Transverse colon (tissue), 4 donors: ENCODE measurements around the gene PPIG. TPM values are rescaled to one million over a fixed set of nuclear protein-coding genes. Genes with fewer than 3 reads are reported as not detected.
"Not testable (repeated sequence)": the region's sequence is repeated elsewhere in the genome, so short reads cannot be mapped to it uniquely, and the experiment has no call there.

Experiments used
- DNase-seq: peaks from one replicate; pipeline ENCODE4 v3.0.0-alpha.2; 2019
- H3K27ac ChIP-seq, 4 donors: fragments of 200-600 bp; sonication (generic); 2 replicates each; pipeline ENCODE4 v1.5.1; 2016 to 2018; ENCODE audit warnings: inconsistent platforms in 4 of 4
- H3K27me3 ChIP-seq: fragments of 200-600 bp; sonication (generic); 2 replicates; pipeline ENCODE4 v1.5.1; 2017; ENCODE audit warnings: inconsistent platforms
- H3K36me3 ChIP-seq, 4 donors: fragments of 200-600 bp; sonication (generic); 2 replicates each; pipeline ENCODE4 v1.5.1; 2017 to 2019; ENCODE audit warnings: inconsistent platforms in 4 of 4
- H3K4me1 ChIP-seq, 4 donors: fragments of 200-600 bp; sonication (generic); 2 replicates each; pipeline ENCODE4 v1.5.1; 2017 to 2020; ENCODE audit warnings: inconsistent platforms in 4 of 4
- H3K4me3 ChIP-seq, 4 donors: fragments of 200-600 bp; sonication (generic); 1 replicate in 1 of 4; 2 replicates in 3 of 4; pipeline versions ENCODE4 v1.5.1 to v1.6.1; 2017 to 2019; ENCODE audit warnings: inconsistent platforms in 4 of 4
- H3K9me3 ChIP-seq, 2 donors: fragments of 200-600 bp; sonication (generic); 2 replicates each; pipeline ENCODE4 v1.5.1; 2017 to 2019; ENCODE audit warnings: inconsistent platforms in 2 of 2
- CTCF ChIP-seq, 5 experiments: fragments of 200-600 bp in 3 of 5; fragments of 450-650 bp in 2 of 5; sonication (generic) in 3 of 5; IDR thresholded peaks; 1 replicate in 2 of 5; 2 replicates in 3 of 5; pipeline ENCODE4 v1.5.1; 2016 to 2017; ENCODE audit warnings: antibody characterized with exemption in 5 of 5, inconsistent platforms in 3 of 5, mild to moderate bottlenecking in 2 of 5, moderate library complexity in 1 of 5
- EP300 ChIP-seq: sonication (generic); formaldehyde crosslinking; IDR thresholded peaks from one replicate; pipeline ENCODE4 v1.6.1; 2017; ENCODE audit warnings: antibody characterized with exemption, low read depth
- POLR2A ChIP-seq: fragments of 450-650 bp; IDR thresholded peaks from one replicate; pipeline ENCODE4 v1.6.1; 2016; ENCODE audit warnings: antibody characterized with exemption, mild to moderate bottlenecking, moderate library complexity
- POLR2AphosphoS5 ChIP-seq, 3 donors: sonication (generic); formaldehyde crosslinking; IDR thresholded peaks; one replicate each; pipeline ENCODE4 v1.6.1; 2016; ENCODE audit warnings: antibody characterized with exemption in 3 of 3
- WGBS, 2 donors: methylation state at CpG; one replicate each; pipeline ENCODE4 v1.1.5; 2018; ENCODE audit warnings: low coverage in 1 of 2; 5-methylcytosine and 5-hydroxymethylcytosine counted together
- in situ Hi-C, 4 donors: fragments of 200-750 bp; cut with MboI; loops; one replicate each; pipeline versions ENCODE4 v1.15.0 to v1.15.1; 2017; ENCODE audit warnings: low sequenced_read_pairs in 3 of 4, low pct_ligation_motif_present in 1 of 4, low pct_unique_long_range_greater_than_20kb in 1 of 4
- intact Hi-C: fragments of 100-400 bp; cut with DNase I; formaldehyde crosslinking; loops from one replicate; pipeline ENCODE4 v1.15.1; 2023; ENCODE audit warnings: low total_unique reads
- total RNA-seq, 4 donors: library from RNA; depleted of rRNA; stranded (reverse); fragments of >200 nt; gene quantifications; one replicate each; pipeline ENCODE4 v1.1.0, GENCODE V29; 2016

The PPIG gene
- total RNA-seq, 4 donors from 2014 or later, result 25.9 to 55.7 (median 44.4) TPM

GRCh38 chr2:169546756-169547155 lies 37.4 kb upstream of the PPIG start:
- Histone ChIP-seq H3K4me3 (no peak overlapping the region), H3K27me3 (no peaks in the 10 kb centered on the region), H3K4me1 (no peaks in the 10 kb centered on the region), H3K36me3 (peaks cover 0 to 46% (median 2%) of the 10 kb centered on the region in 4 donors), H3K9me3 (no peaks in the 10 kb centered on the region), H3K27ac (no peak overlapping the region)
- intact Hi-C loops (no loop called here), in situ Hi-C loops (no loop called here)
- DNase-seq, result no peak
- WGBS, 2 donors, result 88 to 100% methylated on average over 1 to 2 of the region's 2 CpGs
- no peak for TF ChIP-seq POLR2A
- TF ChIP-seq POLR2AphosphoS5 (IDR thresholded peaks at IDR 0.05), result no peak
- TF ChIP-seq EP300, result no peak
- TF ChIP-seq CTCF (IDR thresholded peaks at IDR 0.05), result no peak

DNA sequence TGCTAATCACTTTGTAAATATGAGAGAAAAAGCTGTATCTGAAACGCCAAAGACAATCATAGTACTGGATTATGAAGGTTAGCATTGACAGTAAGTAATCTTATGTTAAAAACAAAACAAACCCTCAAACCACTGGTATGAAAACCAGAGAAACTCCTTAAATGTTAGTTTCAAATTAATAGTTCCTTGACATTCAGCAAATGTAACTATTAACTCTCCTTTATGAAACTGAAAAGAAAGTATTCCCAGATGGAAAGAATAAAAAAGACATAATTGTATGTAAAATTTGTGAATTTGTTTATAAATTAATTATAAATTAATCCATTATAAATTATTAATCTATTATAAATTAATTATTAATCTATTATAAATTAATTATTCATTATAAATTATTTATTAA lies 22.8 kb upstream of the PPIG start:
- intact Hi-C loops (no loop called here), in situ Hi-C loops (loop anchor here in 1 of 4 donors (10.0 kb wide), 1 partner anchor 97 kb away; no protein-coding TSS in a partner anchor)
- Histone ChIP-seq H3K9me3 (no peaks in the 10 kb centered on the region), H3K4me3 (no peak overlapping the region), H3K27ac (no peak overlapping the region), H3K27me3 (no peaks in the 10 kb centered on the region), H3K4me1 (no peaks in the 10 kb centered on the region), H3K36me3 (peaks cover 0 to 14% (median 5%) of the 10 kb centered on the region in 4 donors)
- no peak for DNase-seq
- TF ChIP-seq POLR2A, result no peak
- WGBS, 2 donors, result 84 to 100% methylated on average over 1 of the region's 1 CpG

DNA sequence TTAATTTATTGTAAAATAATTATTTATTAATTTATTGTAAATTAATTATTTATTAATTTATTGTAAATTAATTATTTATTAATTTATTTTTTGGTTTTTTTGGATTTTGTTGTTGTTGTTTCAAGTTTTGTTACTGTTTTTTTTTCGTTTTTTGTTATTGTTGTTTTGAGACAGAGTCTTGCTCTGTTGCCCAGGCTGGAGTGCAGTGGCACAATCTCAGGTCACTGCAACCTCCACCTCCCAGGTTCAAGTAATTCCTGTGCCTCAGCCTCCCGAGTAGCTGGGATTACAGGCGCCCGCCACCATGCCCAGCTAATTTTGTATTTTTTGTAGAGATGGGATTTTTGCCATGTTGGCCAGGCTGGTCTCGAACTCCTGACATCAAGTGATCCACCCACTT lies 22.1 kb upstream of the PPIG start:
- H3K4me3 ChIP-seq, H3K27ac ChIP-seq, H3K4me1 ChIP-seq, DNase-seq, H3K27me3 ChIP-seq, intact Hi-C loops, H3K9me3 ChIP-seq, H3K36me3 ChIP-seq: not testable (repeated sequence)
- WGBS, 2 donors, result 90 to 96% methylated on average over 2 to 5 of the region's 5 CpGs
- in situ Hi-C loops, result loop anchor here in 1 of 4 donors (10.0 kb wide), 1 partner anchor 97 kb away; no protein-coding TSS in a partner anchor

DNA sequence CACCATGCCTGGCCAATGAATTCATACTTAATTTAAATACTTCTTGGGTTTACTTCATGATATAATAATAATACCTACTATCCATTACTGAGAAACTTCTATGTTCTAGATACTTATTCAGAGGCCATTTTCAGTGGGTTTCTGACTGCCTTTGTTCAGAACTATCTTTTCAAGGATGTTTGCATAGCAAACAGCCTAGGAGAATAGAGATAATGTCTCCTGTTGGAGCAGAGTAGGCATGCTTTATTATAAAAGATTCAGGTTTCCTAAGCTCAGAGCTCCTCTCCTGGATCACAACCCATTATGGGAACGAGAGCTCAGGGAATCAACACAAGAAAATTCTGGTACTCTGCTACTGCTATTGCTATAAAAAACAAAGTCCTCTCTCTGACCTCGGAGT lies 21.6 kb upstream of the PPIG start:
- Histone ChIP-seq H3K4me3 (no peak overlapping the region), H3K27ac (no peak overlapping the region), H3K36me3 (peaks cover 0 to 6% (median 3%) of the 10 kb centered on the region in 4 donors), H3K9me3 (no peaks in the 10 kb centered on the region), H3K4me1 (no peaks in the 10 kb centered on the region), H3K27me3 (no peaks in the 10 kb centered on the region)
- no peak for TF ChIP-seq POLR2A
- TF ChIP-seq EP300, result no peak
- no peak for TF ChIP-seq POLR2AphosphoS5 (IDR thresholded peaks at IDR 0.05)
- no peak for TF ChIP-seq CTCF (IDR thresholded peaks at IDR 0.05)
- no peak for DNase-seq
- intact Hi-C loops, result no loop called here
- in situ Hi-C loops, result loop anchor here in 1 of 4 donors (10.0 kb wide), 1 partner anchor 98 kb away; no protein-coding TSS in a partner anchor
- WGBS, 2 donors, result 70 to 84% methylated on average over 2 of the region's 2 CpGs

DNA sequence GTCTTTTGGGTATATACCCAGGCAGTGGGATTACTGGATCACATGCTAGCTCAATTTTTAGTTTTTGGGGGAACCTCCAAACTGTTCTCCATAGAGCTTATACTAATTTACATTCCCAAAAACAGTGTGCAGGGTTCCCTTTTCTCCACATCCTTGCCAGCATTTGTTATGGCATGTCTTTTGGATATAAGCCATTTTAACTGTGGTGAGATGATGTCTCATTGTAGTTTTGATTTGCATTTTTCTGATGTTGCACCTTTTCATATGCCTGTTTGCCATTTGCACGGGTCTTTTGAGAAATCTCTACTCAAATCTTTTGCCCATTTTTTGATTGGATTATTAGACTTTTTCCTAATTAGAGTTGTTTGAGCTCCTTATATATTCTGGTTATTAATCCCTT lies 18.5 kb upstream of the PPIG start:
- TF ChIP-seq EP300 (no peak), CTCF (IDR thresholded peaks at IDR 0.05) (no peak), POLR2A (no peak), POLR2AphosphoS5 (IDR thresholded peaks at IDR 0.05) (no peak)
- in situ Hi-C loops, result loop anchor here in 1 of 4 donors (10.0 kb wide), 1 partner anchor 101 kb away; no protein-coding TSS in a partner anchor
- 93 to 94% methylated on average over 1 of the region's 1 CpG for WGBS, 2 donors
- H3K27ac ChIP-seq, result no peak overlapping the region
- no peak for DNase-seq
- peaks cover 0 to 8% (median 0%) of the 10 kb centered on the region in 4 donors for H3K4me1 ChIP-seq
- H3K36me3 ChIP-seq, result peaks cover 0 to 6% (median 2%) of the 10 kb centered on the region in 4 donors
- H3K4me3 ChIP-seq, result no peak overlapping the region
- intact Hi-C loops, result no loop called here
- no peaks in the 10 kb centered on the region for H3K27me3 ChIP-seq
- H3K9me3 ChIP-seq, result no peaks in the 10 kb centered on the region
